Fibroblast of skin of abdomen (primary cell): Measurements from ENCODE around the gene SYVN1.
A peak's percentile ranks its signal among the peaks of the same experiment; 100 is the strongest.
"Not testable (repeated sequence)": the region's sequence is repeated elsewhere in the genome, so short reads cannot be mapped to it uniquely, and the experiment has no call there.

Source experiments
- DNase-seq: peaks from one replicate; pipeline ENCODE4 v3.0.0-alpha.2; 2013

Gene SYVN1

GRCh38 chr11:65126624-65127274, 7.6 kb downstream of the SYVN1 start:
- no peak for DNase-seq

DNA sequence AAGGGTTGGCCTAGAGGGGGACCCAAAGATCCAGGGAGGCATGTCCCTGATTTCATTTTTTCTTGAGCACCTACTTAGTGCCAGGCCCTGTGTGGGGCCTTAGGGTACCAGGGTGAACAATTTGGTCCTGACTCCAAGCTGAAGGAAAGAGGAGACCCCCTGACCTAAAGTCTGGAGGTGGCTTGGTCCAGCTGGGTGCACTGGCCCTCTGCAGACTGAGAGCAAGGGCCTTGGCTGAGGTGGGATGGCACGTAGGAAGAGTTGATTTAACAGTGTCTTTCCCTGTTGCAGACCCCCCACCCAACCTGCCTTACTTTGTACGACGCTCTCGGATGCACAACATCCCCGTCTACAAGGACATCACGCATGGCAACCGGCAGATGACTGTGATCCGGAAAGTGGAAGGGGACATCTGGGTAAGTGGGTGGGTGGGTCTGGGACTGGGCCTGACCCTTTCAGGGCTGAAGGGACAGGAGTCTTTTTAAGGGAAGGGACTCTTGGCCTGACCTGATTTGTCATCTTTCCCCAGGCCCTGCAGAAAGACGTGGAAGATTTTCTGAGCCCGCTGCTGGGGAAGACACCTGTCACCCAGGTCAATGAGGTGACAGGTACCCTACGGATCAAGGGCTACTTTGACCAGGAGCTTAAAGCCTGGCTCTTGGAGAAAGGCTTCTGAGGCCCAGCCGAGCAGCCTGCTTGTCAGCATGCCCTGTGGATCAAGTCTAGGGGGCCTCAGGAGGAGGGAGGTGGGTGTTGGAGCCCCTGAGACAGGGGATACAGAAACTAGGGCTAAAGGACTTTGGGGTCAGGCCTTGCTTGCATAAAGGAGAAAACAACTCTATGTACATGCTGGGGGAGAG, 8.9 kb downstream of the SYVN1 start:
- DNase-seq = no peak

- DNase-seq = no peak
Observed at GRCh38 chr11:65124480-65125196, 9.7 kb downstream of the SYVN1 start.

GRCh38 chr11:65121865-65122696, 12.2 kb downstream of the SYVN1 start, which contains the start of the genes FAU and MRPL49:
Gene FAU, minus strand, starts transcription at chr11:65122134. Its CDS starts 321 bp downstream, at chr11:65121813.
Gene MRPL49, plus strand, starts transcription at chr11:65122321. Its CDS starts 26 bp downstream, at chr11:65122347.
- peak; percentile 95 for DNase-seq

- no peak for DNase-seq
Observed at GRCh38 chr11:65121447-65121864, 12.9 kb downstream of the SYVN1 start.

DNA sequence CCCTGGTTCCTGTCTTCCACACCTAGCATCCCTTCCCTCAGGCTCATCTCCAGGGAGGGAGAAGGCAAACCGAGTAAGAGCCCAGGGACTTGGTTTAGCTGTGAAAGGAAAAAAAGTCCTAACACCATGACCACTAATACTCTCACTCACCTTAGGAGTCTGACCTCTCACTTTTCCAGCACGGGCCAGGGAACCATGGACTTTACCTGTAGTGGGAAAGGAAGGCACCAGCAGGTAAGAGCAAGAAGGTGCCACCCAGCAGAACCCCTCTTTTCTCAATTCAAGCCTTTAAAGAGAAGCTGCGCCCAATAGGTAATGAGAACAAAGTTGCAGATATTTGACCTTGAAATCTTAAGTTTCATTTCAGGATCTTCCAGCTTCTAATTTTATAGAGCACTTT, 13.5 kb downstream of the SYVN1 start:
- no peak for DNase-seq

DNA sequence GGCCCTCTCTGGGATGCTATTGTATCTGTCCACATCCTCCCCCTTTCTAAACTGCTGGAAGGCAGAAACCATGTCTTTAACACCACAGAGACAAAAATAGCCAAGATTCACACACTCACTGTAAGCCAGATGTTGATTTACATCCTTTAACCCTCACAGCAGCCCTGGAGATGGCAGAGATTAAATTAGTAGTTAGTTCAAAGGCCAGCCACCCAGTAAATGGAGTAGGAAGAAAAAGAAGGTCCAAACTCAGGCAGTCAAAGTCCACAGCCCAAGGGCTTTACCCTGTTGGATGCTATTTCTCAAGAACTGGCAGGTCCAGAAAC, 14.7 kb downstream of the SYVN1 start:
- no peak for DNase-seq

- not testable (repeated sequence) for DNase-seq
Observed at GRCh38 chr11:65118891-65119669, 15.2 kb downstream of the SYVN1 start.

DNA sequence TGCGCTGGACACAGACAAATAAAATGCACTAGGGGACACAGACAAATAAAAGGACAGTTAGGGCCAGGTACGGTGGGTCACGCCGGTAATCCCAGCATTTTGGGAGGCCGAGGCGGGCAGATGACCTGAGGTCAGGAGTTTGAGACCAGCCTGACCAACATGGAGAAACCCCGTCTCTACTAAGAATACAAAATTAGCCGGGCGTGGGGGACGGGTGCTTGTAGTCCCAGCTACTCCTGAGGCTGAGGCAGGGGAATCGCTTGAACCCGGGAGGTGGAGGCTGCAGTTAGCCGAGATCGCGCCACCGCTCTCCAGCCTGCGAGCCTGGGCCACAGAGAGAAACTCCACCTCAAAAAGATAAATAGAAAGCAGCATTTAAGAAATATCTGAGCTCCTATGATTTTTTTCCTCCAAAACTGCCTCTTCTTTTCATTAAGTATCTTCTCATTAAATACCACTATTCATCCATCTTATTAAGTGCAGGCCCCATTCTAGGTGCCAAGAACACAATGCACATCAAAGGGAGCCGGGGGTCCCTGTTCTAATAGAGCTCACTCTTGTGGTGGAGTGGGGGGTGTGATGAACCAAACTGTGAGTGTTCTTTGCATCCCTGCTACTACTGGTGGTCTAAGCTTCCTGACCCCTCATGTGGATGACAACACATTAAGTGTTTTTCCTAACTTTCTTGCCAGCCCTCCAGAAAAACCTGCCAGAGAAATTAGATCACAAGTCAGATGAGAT, 16.1 kb downstream of the SYVN1 start:
- DNase-seq = no peak

- peak; percentile 99 for DNase-seq
Observed at GRCh38 chr11:65117206-65118096, 16.9 kb downstream of the SYVN1 start, which contains the start of gene ZNHIT2. Gene ZNHIT2, minus strand, starts transcription at chr11:65117701. Its CDS starts 48 bp downstream, at chr11:65117653.

GRCh38 chr11:65116370-65117205, 17.7 kb downstream of the SYVN1 start:
- peak; percentile 37 for DNase-seq

GRCh38 chr11:65115361-65116082, 18.8 kb downstream of the SYVN1 start:
- DNase-seq = no peak

- DNase-seq = no peak
Observed at GRCh38 chr11:65114538-65115171, 19.7 kb downstream of the SYVN1 start.

DNA sequence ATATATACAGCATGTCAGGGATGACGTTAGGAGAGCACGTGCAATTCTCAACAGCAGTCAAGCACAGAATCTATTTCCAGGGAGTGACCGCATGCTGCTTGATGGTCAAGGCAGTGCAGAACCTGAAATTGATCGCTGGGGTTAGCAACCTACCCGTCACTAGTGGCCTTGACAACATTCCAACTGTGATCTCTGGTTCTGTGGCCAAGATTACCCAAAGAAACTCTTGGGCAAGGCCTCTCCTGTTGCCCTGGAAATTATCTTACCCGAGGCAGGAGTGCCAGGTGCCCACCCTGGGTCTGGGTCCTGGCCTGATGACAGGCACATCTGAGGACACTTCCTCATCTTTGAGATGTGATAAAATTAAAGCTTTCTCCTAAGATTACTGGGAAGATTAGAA, 20.5 kb downstream of the SYVN1 start:
- DNase-seq = no peak

- DNase-seq = no peak
Observed at GRCh38 chr11:65113361-65113756, 21.0 kb downstream of the SYVN1 start.

DNA sequence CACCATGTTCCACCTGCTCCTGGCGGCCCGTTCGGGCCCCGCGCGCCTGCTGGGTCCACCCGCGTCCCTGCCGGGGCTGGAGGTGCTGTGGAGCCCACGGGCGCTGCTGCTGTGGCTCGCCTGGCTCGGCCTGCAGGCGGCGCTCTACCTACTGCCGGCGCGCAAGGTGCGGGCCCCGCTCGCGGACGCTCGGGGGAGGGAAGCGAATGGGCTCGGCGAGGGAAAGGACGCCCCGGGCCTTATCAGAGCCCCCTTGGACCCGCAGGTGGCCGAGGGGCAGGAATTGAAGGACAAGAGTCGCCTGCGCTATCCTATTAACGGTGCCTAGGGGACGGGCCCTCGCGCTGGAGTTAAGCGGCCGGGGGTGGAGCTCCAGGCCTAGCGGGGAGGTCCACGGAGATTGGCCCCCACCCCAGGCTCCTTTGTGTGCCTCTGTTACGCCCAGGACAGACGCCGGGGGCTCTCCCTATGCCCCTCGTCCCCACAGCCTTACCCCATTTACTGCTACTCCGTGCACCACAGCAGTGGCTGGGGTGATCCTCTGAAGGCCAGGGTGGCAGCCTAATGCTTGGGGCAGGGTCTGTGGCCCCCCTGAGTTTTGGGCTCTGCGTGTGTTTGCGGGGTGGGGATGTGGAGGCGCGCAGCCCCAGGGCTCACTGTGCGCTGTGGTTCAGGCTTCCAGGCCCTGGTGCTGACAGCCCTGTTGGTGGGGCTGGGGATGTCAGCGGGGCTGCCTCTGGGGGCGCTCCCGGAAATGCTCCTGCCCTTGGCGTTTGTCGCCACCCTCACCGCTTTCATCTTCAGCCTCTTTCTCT, 21.6 kb downstream of the SYVN1 start:
- no peak for DNase-seq
